NB4 (cell line): Measurements from ENCODE around the gene ADGRB3.

ENCODE experiments used
- CTCF ChIP-seq: IDR thresholded peaks from one replicate; pipeline ENCODE4 v1.5.1; 2012; ENCODE audit warnings: low read depth, low read length
- POLR2A ChIP-seq: IDR thresholded peaks from 2 replicates; pipeline ENCODE4 v1.6.1; 2011; ENCODE audit warnings: mild to moderate bottlenecking; ENCODE audit not compliant: insufficient read length; ENCODE audit errors: extremely low read depth

GRCh38 chr6:69135927-69136326 is 500.8 kb downstream of the ADGRB3 start:
- TF ChIP-seq CTCF (no peak), POLR2A (no peak)
